Ishikawa (cell line): Measurements from ENCODE around the gene ZDHHC13.

ENCODE experiments used
- EP300 ChIP-seq: IDR thresholded peaks from 2 replicates; pipeline ENCODE4 v1.6.1; 2012; ENCODE audit warnings: borderline replicate concordance
- REST ChIP-seq: IDR thresholded peaks from 2 replicates; pipeline ENCODE4 v1.6.1; 2012; ENCODE audit warnings: low read depth, mild to moderate bottlenecking
- TAF1 ChIP-seq: IDR thresholded peaks from 2 replicates; pipeline ENCODE4 v1.6.1; 2012; ENCODE audit warnings: low read depth, mild to moderate bottlenecking
- USF1 ChIP-seq: IDR thresholded peaks from 2 replicates; pipeline ENCODE4 v1.6.1; 2012
- YY1 ChIP-seq: IDR thresholded peaks from 2 replicates; pipeline ENCODE4 v1.6.1; 2012; ENCODE audit warnings: low read depth

- TF ChIP-seq EP300: no peak
- no peak for TF ChIP-seq USF1
- no peak for TF ChIP-seq YY1
- no peak for TF ChIP-seq REST
- TF ChIP-seq TAF1: no peak
Observed at GRCh38 chr11:19071255-19071654, 45.7 kb upstream of the ZDHHC13 start.
